H1 (cell line): ENCODE results near the gene GRID2. TPM values are rescaled to one million over a fixed set of nuclear protein-coding genes. Genes with fewer than 3 reads are reported as not detected.
A peak's percentile ranks its signal among the peaks of the same experiment; 100 is the strongest.
"Not testable (repeated sequence)": the region's sequence is repeated elsewhere in the genome, so short reads cannot be mapped to it uniquely, and the experiment has no call there.

Source experiments
- CTCF ChIA-PET: fragments of 300-600 bp; sonication (Branson Sonifier 250); formaldehyde crosslinking; loops from one replicate; lab custom pipeline; 2021; ENCODE audit not compliant: partially characterized antibody; lab: Charles Lee
- POLR2A ChIA-PET: fragments of 300-600 bp; sonication (Branson Sonifier 250); formaldehyde crosslinking; loops from one replicate; lab custom pipeline; 2021; ENCODE audit warnings: inconsistent platforms; ENCODE audit not compliant: partially characterized antibody; lab: Charles Lee
- DNase-seq, 2 experiments: peaks; one replicate each; pipeline versions ENCODE4 v3.0.0 to v3.0.0-alpha.2; 2010 to 2022; ENCODE audit warnings: low spot score in 2 of 2, low read depth in 1 of 2, mixed read lengths in 1 of 2
- FAIRE-seq: peaks from 2 replicates; lab custom pipeline; 2011; peaks lifted over from hg19 to GRCh38; lab: Jason Lieb, UNC
- H2AFZ ChIP-seq: 2 replicates; pipeline ENCODE4 v1.8.1; 2012; ENCODE audit warnings: low read length, inconsistent platforms
- H2AK5ac ChIP-seq: 2 replicates; pipeline ENCODE4 v1.6.1; 2013; ENCODE audit warnings: low read depth, low read length
- H2BK120ac ChIP-seq: replicated peaks from 2 replicates; pipeline ENCODE3; 2013; ENCODE audit warnings: low read depth, low read length, inconsistent platforms
- H2BK12ac ChIP-seq: 2 replicates; pipeline ENCODE4 v1.6.1; 2013; ENCODE audit warnings: low read depth, low read length
- H2BK15ac ChIP-seq: 2 replicates; pipeline ENCODE4 v1.6.1; 2013; ENCODE audit warnings: low read length
- H2BK20ac ChIP-seq: 2 replicates; pipeline ENCODE4 v1.6.1; 2013; ENCODE audit warnings: low read length
- H2BK5ac ChIP-seq: 2 replicates; pipeline ENCODE4 v1.6.1; 2013; ENCODE audit warnings: low read depth, low read length
- H3K14ac ChIP-seq: 2 replicates; pipeline ENCODE4 v1.6.1; 2013; ENCODE audit warnings: inconsistent platforms; ENCODE audit not compliant: insufficient read length
- H3K18ac ChIP-seq: 2 replicates; pipeline ENCODE4 v1.6.1; 2013; ENCODE audit warnings: low read length; ENCODE audit errors: extremely low read depth
- H3K23ac ChIP-seq: 2 replicates; pipeline ENCODE4 v1.6.1; 2013; ENCODE audit warnings: inconsistent platforms; ENCODE audit not compliant: insufficient read length
- H3K23me2 ChIP-seq: 2 replicates; pipeline ENCODE4 v1.6.1; 2013; ENCODE audit warnings: low read depth, low read length
- H3K27ac ChIP-seq: 2 replicates; pipeline ENCODE4 v1.6.1; 2011; ENCODE audit warnings: low read depth, low read length, inconsistent platforms
- H3K27me3 ChIP-seq, 4 experiments: replicated peaks in 1 of 4; 1 replicate in 1 of 4; 2 replicates in 3 of 4; pipeline versions ENCODE4 v1.6.1 to v1.8.1; 2011 to 2013; ENCODE audit warnings: low read length in 3 of 4, mild to moderate bottlenecking in 3 of 4, inconsistent platforms in 2 of 4, mixed read lengths in 2 of 4, moderate library complexity in 1 of 4; ENCODE audit not compliant: control insufficient read depth in 3 of 4, insufficient read depth in 3 of 4; ENCODE audit errors: extremely low read depth in 1 of 4
- H3K36me3 ChIP-seq, 4 experiments: 2 replicates each; pipeline versions ENCODE4 v1.6.1 to v1.8.1; 2011 to 2013; ENCODE audit warnings: mild to moderate bottlenecking in 4 of 4, low read length in 3 of 4, moderate library complexity in 2 of 4, control low read depth in 1 of 4, inconsistent platforms in 1 of 4; ENCODE audit not compliant: insufficient read depth in 4 of 4, control insufficient read depth in 2 of 4
- H3K4ac ChIP-seq: replicated peaks from 2 replicates; pipeline ENCODE3; 2013; ENCODE audit warnings: low read length, low read depth, mixed read lengths, inconsistent platforms; ENCODE audit not compliant: insufficient read length
- H3K4me1 ChIP-seq, 4 experiments: replicated peaks in 1 of 4; 1 replicate in 1 of 4; 2 replicates in 3 of 4; pipeline versions ENCODE4 v1.6.1 to v1.8.1; 2011 to 2013; ENCODE audit warnings: low read length in 3 of 4, inconsistent platforms in 2 of 4, mixed read lengths in 1 of 4; ENCODE audit not compliant: insufficient read depth in 4 of 4, control insufficient read depth in 3 of 4
- H3K4me2 ChIP-seq, 2 experiments: 2 replicates each; pipeline versions ENCODE4 v1.6.1 to v1.8.1; 2011 to 2013; ENCODE audit warnings: low read depth in 2 of 2, low read length in 2 of 2, control low read depth in 1 of 2, inconsistent platforms in 1 of 2, mild to moderate bottlenecking in 1 of 2; ENCODE audit not compliant: insufficient read depth in 1 of 2
- H3K4me3 ChIP-seq, 4 experiments: fragments of 200-600, 300-600 bp in 1 of 4; sonication (generic), shearing (Covaris generic), sonication (Bioruptor Twin) in 1 of 4; 2 replicates each; pipeline versions ENCODE4 v1.5.1 to v1.8.1; 2011 to 2016; ENCODE audit warnings: low read length in 4 of 4, low read depth in 3 of 4, control low read depth in 2 of 4, inconsistent platforms in 2 of 4, mild to moderate bottlenecking in 2 of 4, mixed read lengths in 1 of 4, moderate library complexity in 1 of 4; ENCODE audit not compliant: insufficient read depth in 2 of 4; ENCODE audit errors: extremely low read depth in 1 of 4
- H3K56ac ChIP-seq: replicated peaks from 2 replicates; pipeline ENCODE3; 2013; ENCODE audit warnings: low read depth, mild to moderate bottlenecking, mixed read lengths, low read length, inconsistent platforms; ENCODE audit not compliant: insufficient read length
- H3K79me1 ChIP-seq: 2 replicates; pipeline ENCODE4 v1.6.1; 2013; ENCODE audit warnings: low read depth, low read length, control low read depth
- H3K79me2 ChIP-seq, 2 experiments: 2 replicates each; pipeline versions ENCODE4 v1.6.1 to v1.8.1; 2012 to 2013; ENCODE audit warnings: low read length in 2 of 2, mild to moderate bottlenecking in 2 of 2, inconsistent platforms in 1 of 2; ENCODE audit not compliant: insufficient read depth in 2 of 2, control insufficient read depth in 1 of 2
- H3K9ac ChIP-seq, 4 experiments: replicated peaks in 1 of 4; 1 replicate in 1 of 4; 2 replicates in 3 of 4; pipeline versions ENCODE4 v1.6.1 to v1.8.1; 2011 to 2013; ENCODE audit warnings: low read depth in 3 of 4, low read length in 3 of 4, control low read depth in 2 of 4, mild to moderate bottlenecking in 2 of 4, moderate library complexity in 2 of 4, inconsistent platforms in 1 of 4; ENCODE audit errors: extremely low read depth in 1 of 4
- H3K9me3 ChIP-seq, 2 experiments: 2 replicates each; pipeline versions ENCODE4 v1.6.1 to v1.8.1; 2012 to 2013; ENCODE audit warnings: mild to moderate bottlenecking in 2 of 2, moderate library complexity in 2 of 2, control low read depth in 1 of 2, inconsistent platforms in 1 of 2, low read depth in 1 of 2, low read length in 1 of 2, mixed read lengths in 1 of 2; ENCODE audit not compliant: insufficient read depth in 2 of 2
- H4K20me1 ChIP-seq, 2 experiments: replicated peaks in 1 of 2; 2 replicates each; pipeline versions ENCODE3 to v1.8.1; 2011 to 2013; ENCODE audit warnings: inconsistent platforms in 2 of 2, low read length in 2 of 2, mild to moderate bottlenecking in 1 of 2; ENCODE audit not compliant: insufficient read depth in 2 of 2, control insufficient read depth in 1 of 2
- H4K5ac ChIP-seq: 2 replicates; pipeline ENCODE4 v1.6.1; 2013; ENCODE audit warnings: low read length, low read depth, mixed read lengths, inconsistent platforms; ENCODE audit not compliant: insufficient read length
- H4K8ac ChIP-seq: 2 replicates; pipeline ENCODE4 v1.8.0; 2013; ENCODE audit warnings: mild to moderate bottlenecking, moderate library complexity, low read length, inconsistent platforms; ENCODE audit not compliant: insufficient read depth; ENCODE audit errors: extremely low read depth
- H4K91ac ChIP-seq: replicated peaks from 2 replicates; pipeline ENCODE3; 2013; ENCODE audit warnings: low read length, mixed read lengths, inconsistent platforms; ENCODE audit not compliant: insufficient read length
- SIN3A ChIP-seq, 2 experiments: IDR thresholded peaks in 1 of 2; conservative IDR thresholded peaks in 1 of 2; 2 replicates each; pipeline ENCODE4 v1.6.1; 2011 to 2012; ENCODE audit warnings: low read length in 2 of 2, improper control_type of control experiment in 1 of 2, low read depth in 1 of 2, mild to moderate bottlenecking in 1 of 2
- TAF1 ChIP-seq: IDR thresholded peaks from 2 replicates; pipeline ENCODE4 v1.6.1; 2011; ENCODE audit warnings: mild to moderate bottlenecking, low read depth, low read length
- WGBS, 2 experiments: shearing (Covaris generic) in 1 of 2; methylation state at CpG; one replicate each; pipeline versions ENCODE4 v1.1.6 to v1.1.7; 2013 to 2015; ENCODE audit warnings: low lambda C conversion rate in 2 of 2, mixed read lengths in 2 of 2, inconsistent platforms in 1 of 2, low coverage in 1 of 2, missing lambda C conversion rate in 1 of 2; ENCODE audit not compliant: insufficient replicate concordance in 2 of 2, insufficient coverage in 1 of 2, insufficient read length in 1 of 2; ENCODE audit errors: extremely low coverage in 1 of 2, missing lambda C conversion rate in 1 of 2; 5-methylcytosine and 5-hydroxymethylcytosine counted together
- polyA plus RNA-seq, 7 experiments: library from polyadenylated mRNA; depleted of rRNA in 3 of 7; stranded (reverse) in 5 of 7; unstranded in 2 of 7; fragments of >200 nt in 5 of 7; fragments of 200-250 nt in 2 of 7; gene quantifications; 1 replicate in 5 of 7; 2 replicates in 1 of 7; 4 replicates in 1 of 7; pipeline versions ENCODE4 v1.2.1 to v1.2.3, GENCODE V29; 2011 to 2013; ENCODE audit warnings: missing spikeins in 2 of 7, mixed read lengths in 2 of 7
- total RNA-seq: library from RNA; stranded (reverse); fragmentation: NEBNext Ultra II Directional; extraction: Animal tissue kit (Norgen Biotek cat#: 25700); gene quantifications from 2 replicates; pipeline ENCODE4 v1.2.1, GENCODE V29; 2021

Gene GRID2
- total and polyA plus RNA-seq, 2 of the 8 experiments (the other 6 are each of a cell fraction or from before 2014, with no cell fraction given) = 31.1 to 81.9 TPM

GRCh38 chr4:92444143-92444843, 140.5 kb downstream of the GRID2 start:
- H3K27me3 ChIP-seq, H4K20me1 ChIP-seq, H2AFZ ChIP-seq, H3K79me1 ChIP-seq, H4K91ac ChIP-seq, H2AK5ac ChIP-seq, H3K23ac ChIP-seq, H2BK15ac ChIP-seq, H3K23me2 ChIP-seq, CTCF ChIA-PET, H3K14ac ChIP-seq, H3K4ac ChIP-seq, H3K9me3 ChIP-seq, H2BK20ac ChIP-seq, H4K8ac ChIP-seq, H2BK120ac ChIP-seq: not testable (repeated sequence)
- WGBS, 2 experiments = 2% methylated on average over 13 of the region's 13 CpGs; no CpG with 5 or more reads in 1 of the 2 experiments
- Histone ChIP-seq H3K27ac (peak overlapping the region; percentile 75; the same call in 1 of the 2 replicates), H2BK12ac (0 out of 2 replicates have a peak overlapping the region, but pooled peaks have one; percentile 39), H3K18ac (peak overlapping the region; percentile 68), H2BK5ac (peak overlapping the region; percentile 78; the same call in 1 of the 2 replicates), H3K79me2 (peaks cover 33 to 79% of the 10 kb centered on the region in 2 experiments), H3K9ac (peak overlapping the region; percentile 13 to 77 (median 64)), H3K4me2 (peak overlapping the region; percentile 75 to 77), H3K4me1 (peaks cover 0 to 25% (median 10%) of the 10 kb centered on the region in 4 experiments; a peak in 6 of 7 replicates), H3K36me3 (peaks cover 0 to 26% (median 2%) of the 10 kb centered on the region in 4 experiments; a peak in 2 of 8 replicates), H3K4me3 (peak overlapping the region; percentile 62 to 76 (median 66)), H3K56ac (peak overlapping the region; percentile 30), H4K5ac (peak overlapping the region; percentile 96)
- POLR2A ChIA-PET = interaction anchor here (3.1 kb wide), 1 partner anchor 12 kb away, joined by 11 read pairs; no protein-coding TSS in a partner anchor
- peak; percentile 19 for FAIRE-seq
- DNase-seq = peak in 1 of 2 experiments; percentile 56
- TF ChIP-seq TAF1 (peak; percentile 76), SIN3A (conservative IDR thresholded peaks at IDR 0.05 in 1 of 2, IDR thresholded peaks at IDR 0.05 in 1 of 2; ENCODE audit: low read depth in 1 of 2, low read length in 2 of 2) (peak in 1 of 2 experiments; percentile 29; a peak in 1 of 4 replicates)
